Sigmoid colon (tissue), 3 donors: ENCODE results near the gene DAPK2.

Experiments
- CTCF ChIP-seq, 4 experiments: fragments of 450-650 bp in 3 of 4; fragments of 200-600 bp in 1 of 4; IDR thresholded peaks; one replicate each; pipeline ENCODE4 v1.5.1; 2016 to 2019; ENCODE audit warnings: antibody characterized with exemption in 4 of 4, mild to moderate bottlenecking in 3 of 4, moderate library complexity in 2 of 4
- POLR2A ChIP-seq, 2 donors: fragments of 450-650 bp; IDR thresholded peaks; one replicate each; pipeline ENCODE4 v1.6.1; 2016; ENCODE audit warnings: antibody characterized with exemption in 2 of 2, mild to moderate bottlenecking in 2 of 2, moderate library complexity in 2 of 2

GRCh38 chr15:64044300-64045100 lies 1.8 kb downstream of the DAPK2 start:
- TF ChIP-seq POLR2A (IDR thresholded peaks at IDR 0.05) (no peak), CTCF (IDR thresholded peaks at IDR 0.05) (no peak)
